GM12878 (cell line): ENCODE data around the gene LLCFC1. TPM values are rescaled to one million over a fixed set of nuclear protein-coding genes. Genes with fewer than 3 reads are reported as not detected.

ENCODE experiments used
- ATAC-seq: fragments of 200-7000 bp; cut with Tn5 transposase; 3 replicates; pipeline ENCODE4 v1.9.1; 2020; ENCODE audit warnings: mild to moderate bottlenecking, moderate library complexity
- BruUV-seq: library from RNA; stranded (reverse); fragments of 400-500 nt; replicated peaks from 2 replicates; lab custom pipeline; 2021; lab: Mats Ljungman, UMichigan
- CTCF ChIA-PET: fragments of 300-600 bp; sonication (Branson Sonifier 250); formaldehyde crosslinking; extraction: SDS; loops from one replicate; lab custom pipeline; 2021; ENCODE audit warnings: inconsistent platforms; lab: Yijun Ruan, JAX
- POLR2A ChIA-PET: fragments of 350-600 bp; formaldehyde crosslinking; extraction: SDS; loops from one replicate; lab custom pipeline; 2021; ENCODE audit warnings: inconsistent platforms; lab: Charles Lee
- RAD21 ChIA-PET: fragments of 300-600 bp; sonication (Branson Sonifier 250); formaldehyde crosslinking; loops from one replicate; lab custom pipeline; 2023; ENCODE audit warnings: antibody characterized with exemption; ENCODE audit not compliant: unreplicated experiment; lab: Charles Lee
- SMC1A ChIA-PET: fragments of 300-600 bp; sonication (Branson Sonifier 250); formaldehyde crosslinking; loops from one replicate; lab custom pipeline; 2023; ENCODE audit not compliant: unreplicated experiment, uncharacterized antibody; lab: Charles Lee
- DNase-seq: peaks from one replicate; pipeline ENCODE4 v3.0.0-alpha.2; 2011; ENCODE audit warnings: low read depth, low spot score
- FAIRE-seq: peaks from 3 replicates; lab custom pipeline; 2011; peaks lifted over from hg19 to GRCh38; lab: Jason Lieb, UNC
- H2AFZ ChIP-seq: 2 replicates; pipeline ENCODE4 v1.6.0; 2011; ENCODE audit warnings: low read depth, low read length, control low read depth; ENCODE audit not compliant: control insufficient read depth
- H3K27ac ChIP-seq: 2 replicates; pipeline ENCODE4 v1.5.1; 2011; ENCODE audit warnings: control low read depth; ENCODE audit not compliant: control insufficient read depth, insufficient read depth
- H3K27me3 ChIP-seq, 2 experiments: replicated peaks in 1 of 2; 2 replicates each; pipeline versions ENCODE4 v1.6.0 to v1.6.1; 2011; ENCODE audit warnings: low read length in 1 of 2; ENCODE audit not compliant: control insufficient read depth in 2 of 2, insufficient read depth in 2 of 2
- H3K36me3 ChIP-seq, 2 experiments: 2 replicates each; pipeline ENCODE4 v1.5.1; 2011; ENCODE audit warnings: low read length in 1 of 2; ENCODE audit not compliant: control insufficient read depth in 2 of 2, insufficient read depth in 2 of 2
- H3K4me1 ChIP-seq: 2 replicates; pipeline ENCODE4 v1.6.1; 2011; ENCODE audit warnings: mild to moderate bottlenecking, low read length, moderate library complexity, mixed read lengths; ENCODE audit not compliant: control insufficient read depth, insufficient read depth
- H3K4me2 ChIP-seq: 2 replicates; pipeline ENCODE4 v1.6.0; 2011; ENCODE audit warnings: control low read depth; ENCODE audit not compliant: control insufficient read depth, insufficient read depth
- H3K4me3 ChIP-seq: fragments of 200-600 bp; sonication (generic); 2 replicates; pipeline ENCODE4 v1.5.1; 2016
- H3K79me2 ChIP-seq: 2 replicates; pipeline ENCODE4 v1.6.0; 2011; ENCODE audit warnings: low read length; ENCODE audit not compliant: control insufficient read depth, insufficient read depth
- H3K9ac ChIP-seq: 2 replicates; pipeline ENCODE4 v1.8.0; 2011; ENCODE audit warnings: low read length, control low read depth, mixed read lengths; ENCODE audit not compliant: control insufficient read depth, insufficient read depth
- H3K9me3 ChIP-seq: replicated peaks from 3 replicates; pipeline ENCODE4 v1.5.1; 2011; ENCODE audit warnings: mild to moderate bottlenecking, low read length; ENCODE audit not compliant: control insufficient read depth, insufficient read depth
- H4K20me1 ChIP-seq: 2 replicates; pipeline ENCODE4 v1.6.0; 2011; ENCODE audit not compliant: control insufficient read depth, insufficient read depth
- BACH1 ChIP-seq: fragments of 450-650 bp; IDR thresholded peaks from 2 replicates; pipeline ENCODE4 v1.6.1; 2017; ENCODE audit warnings: mild to moderate bottlenecking, borderline replicate concordance
- BCL3 ChIP-seq: IDR thresholded peaks from 2 replicates; pipeline ENCODE4 v1.6.1; 2011; ENCODE audit warnings: borderline replicate concordance, low read depth, mild to moderate bottlenecking, moderate library complexity, low read length; ENCODE audit not compliant: insufficient read depth, poor library complexity, severe bottlenecking
- CBFB ChIP-seq: IDR thresholded peaks from 2 replicates; pipeline ENCODE4 v1.6.1; 2016; ENCODE audit warnings: antibody characterized with exemption, low read depth
- DPF2 ChIP-seq: fragments of 450-650 bp; IDR thresholded peaks from 2 replicates; pipeline ENCODE4 v1.6.1; 2017; ENCODE audit warnings: mild to moderate bottlenecking
- KLF5 ChIP-seq: fragments of 450-650 bp; IDR thresholded peaks from 2 replicates; pipeline ENCODE4 v1.6.1; 2014; ENCODE audit warnings: mild to moderate bottlenecking; ENCODE audit not compliant: partially characterized antibody
- NRF1 ChIP-seq: conservative IDR thresholded peaks from 2 replicates; pipeline ENCODE4 v1.6.1; 2011; ENCODE audit warnings: mild to moderate bottlenecking, low read depth, low read length, improper control_type of control experiment
- PBX3 ChIP-seq: IDR thresholded peaks from 2 replicates; pipeline ENCODE4 v1.6.1; 2011; ENCODE audit warnings: mild to moderate bottlenecking, low read depth, low read length, moderate library complexity; ENCODE audit not compliant: insufficient replicate concordance
- RBBP5 ChIP-seq: fragments of 200-600 bp; sonication (generic); conservative IDR thresholded peaks from 2 replicates; pipeline ENCODE4 v1.6.1; 2016
- RELA ChIP-seq: fragments of 450-650 bp; IDR thresholded peaks from 2 replicates; pipeline ENCODE4 v1.8.0; 2014; ENCODE audit warnings: borderline replicate concordance; ENCODE audit not compliant: partially characterized antibody
- RELB ChIP-seq: fragments of 450-650 bp; IDR thresholded peaks from 2 replicates; pipeline ENCODE4 v1.6.1; 2017; ENCODE audit warnings: low read depth, mild to moderate bottlenecking, moderate library complexity
- YBX1 ChIP-seq: fragments of 450-650 bp; IDR thresholded peaks from 2 replicates; pipeline ENCODE4 v1.6.1; 2016; ENCODE audit warnings: antibody characterized with exemption
- ZNF274 ChIP-seq: IDR thresholded peaks from one replicate; pipeline ENCODE4 v1.8.0; 2011; ENCODE audit not compliant: insufficient read length, insufficient read depth
- WGBS: methylation state at CpG from one replicate; pipeline ENCODE4 v1.1.6; 2016; ENCODE audit warnings: low lambda C conversion rate; ENCODE audit not compliant: insufficient replicate concordance, insufficient coverage; ENCODE audit errors: missing lambda C conversion rate; 5-methylcytosine and 5-hydroxymethylcytosine counted together
- in situ Hi-C: fragments of 300-500 bp; cut with MboI; formaldehyde crosslinking; loops from 9 replicates; pipeline ENCODE4 v1.14.3; 2018; ENCODE audit warnings: mixed read lengths
- intact Hi-C: fragments of 100-400 bp; cut with micrococcal nuclease; formaldehyde crosslinking; loops from one replicate; pipeline ENCODE4 v1.14.2; 2022; ENCODE audit not compliant: unreplicated experiment
- polyA plus RNA-seq, 11 experiments: library from polyadenylated mRNA; depleted of rRNA in 4 of 11; unstranded in 6 of 11; stranded (reverse) in 5 of 11; fragments of >200 nt; fragmentation: Nextera tagmentation in 4 of 11; fragmentation: Illumina TruSeq in 1 of 11; extraction: Ambion mirVana in 4 of 11; extraction: Trizol in 1 of 11; gene quantifications; 1 replicate in 1 of 11; 2 replicates in 10 of 11; pipeline versions ENCODE4 v1.2.1 to v1.2.3, GENCODE V29; 2011 to 2016; ENCODE audit warnings: inconsistent platforms in 2 of 11, missing spikeins in 2 of 11, low read depth in 1 of 11
- total RNA-seq, 4 experiments: library from RNA; depleted of rRNA in 3 of 4; stranded (reverse); fragments of >200 nt in 3 of 4; fragmentation: Illumina TruSeq in 1 of 4; extraction: Trizol in 1 of 4; gene quantifications; 2 replicates each; pipeline versions ENCODE4 v1.2.1 to v1.2.3, GENCODE V29; 2013 to 2021
- TF ChIP-seq, protein P1 (sequence below): fragments of 450-650 bp; IDR thresholded peaks from 2 replicates; pipeline ENCODE4 v1.6.1; 2017; ENCODE audit warnings: antibody characterized with exemption, mild to moderate bottlenecking, moderate library complexity
- TF ChIP-seq, protein P2 (sequence below): IDR thresholded peaks from 2 replicates; pipeline ENCODE4 v1.6.1; 2012; ENCODE audit warnings: low read length, inconsistent platforms

LLCFC1 gene
- total and polyA plus RNA-seq, 10 of the 15 experiments (the other 5 are each of a cell fraction or from before 2014, with no cell fraction given), result not detected

GRCh38 chr7:142956951-142957623, 17.8 kb downstream of the LLCFC1 start:
- Histone ChIP-seq H3K9me3 (no peaks in the 10 kb centered on the region; the same call in 2 of the 3 replicates), H3K79me2 (no peaks in the 10 kb centered on the region), H3K27me3 (peaks cover 0 to 3% of the 10 kb centered on the region in 2 experiments; a peak in 1 of 4 replicates), H3K9ac (no peak overlapping the region), H3K27ac (no peak overlapping the region), H3K36me3 (no peaks in the 10 kb centered on the region), H3K4me1 (no peaks in the 10 kb centered on the region), H3K4me2 (no peak overlapping the region), H2AFZ (no peak overlapping the region), H4K20me1 (no peaks in the 10 kb centered on the region), H3K4me3 (no peak overlapping the region)
- intact Hi-C loops, result no loop called here
- FAIRE-seq (no peak), ATAC-seq (no peak), DNase-seq (no peak)
- no TSS peak for BruUV-seq
- in situ Hi-C loops, result no loop called here
- ChIA-PET POLR2A (no interaction called here), CTCF (interaction anchor here (1.4 to 2.1 kb wide), 2 partner anchors 16 to 76 kb away, joined by 3 to 5 read pairs; no protein-coding TSS in a partner anchor), SMC1A (no interaction called here), RAD21 (no interaction called here)
- WGBS, result 0% methylated on average over 3 of the region's 3 CpGs
- TF ChIP-seq KLF5 (no peak), RBBP5 (no peak), CBFB (no peak), ZNF274 (no peak), BACH1 (no peak), NRF1 (no peak), DPF2 (no peak), PBX3 (no peak), RELA (no peak), RELB (no peak), BCL3 (no peak), YBX1 (no peak)
- TF ChIP-seq, protein P1, sequence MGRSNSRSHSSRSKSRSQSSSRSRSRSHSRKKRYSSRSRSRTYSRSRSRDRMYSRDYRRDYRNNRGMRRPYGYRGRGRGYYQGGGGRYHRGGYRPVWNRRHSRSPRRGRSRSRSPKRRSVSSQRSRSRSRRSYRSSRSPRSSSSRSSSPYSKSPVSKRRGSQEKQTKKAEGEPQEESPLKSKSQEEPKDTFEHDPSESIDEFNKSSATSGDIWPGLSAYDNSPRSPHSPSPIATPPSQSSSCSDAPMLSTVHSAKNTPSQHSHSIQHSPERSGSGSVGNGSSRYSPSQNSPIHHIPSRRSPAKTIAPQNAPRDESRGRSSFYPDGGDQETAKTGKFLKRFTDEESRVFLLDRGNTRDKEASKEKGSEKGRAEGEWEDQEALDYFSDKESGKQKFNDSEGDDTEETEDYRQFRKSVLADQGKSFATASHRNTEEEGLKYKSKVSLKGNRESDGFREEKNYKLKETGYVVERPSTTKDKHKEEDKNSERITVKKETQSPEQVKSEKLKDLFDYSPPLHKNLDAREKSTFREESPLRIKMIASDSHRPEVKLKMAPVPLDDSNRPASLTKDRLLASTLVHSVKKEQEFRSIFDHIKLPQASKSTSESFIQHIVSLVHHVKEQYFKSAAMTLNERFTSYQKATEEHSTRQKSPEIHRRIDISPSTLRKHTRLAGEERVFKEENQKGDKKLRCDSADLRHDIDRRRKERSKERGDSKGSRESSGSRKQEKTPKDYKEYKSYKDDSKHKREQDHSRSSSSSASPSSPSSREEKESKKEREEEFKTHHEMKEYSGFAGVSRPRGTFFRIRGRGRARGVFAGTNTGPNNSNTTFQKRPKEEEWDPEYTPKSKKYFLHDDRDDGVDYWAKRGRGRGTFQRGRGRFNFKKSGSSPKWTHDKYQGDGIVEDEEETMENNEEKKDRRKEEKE, result no peak
- TF ChIP-seq, protein P2, sequence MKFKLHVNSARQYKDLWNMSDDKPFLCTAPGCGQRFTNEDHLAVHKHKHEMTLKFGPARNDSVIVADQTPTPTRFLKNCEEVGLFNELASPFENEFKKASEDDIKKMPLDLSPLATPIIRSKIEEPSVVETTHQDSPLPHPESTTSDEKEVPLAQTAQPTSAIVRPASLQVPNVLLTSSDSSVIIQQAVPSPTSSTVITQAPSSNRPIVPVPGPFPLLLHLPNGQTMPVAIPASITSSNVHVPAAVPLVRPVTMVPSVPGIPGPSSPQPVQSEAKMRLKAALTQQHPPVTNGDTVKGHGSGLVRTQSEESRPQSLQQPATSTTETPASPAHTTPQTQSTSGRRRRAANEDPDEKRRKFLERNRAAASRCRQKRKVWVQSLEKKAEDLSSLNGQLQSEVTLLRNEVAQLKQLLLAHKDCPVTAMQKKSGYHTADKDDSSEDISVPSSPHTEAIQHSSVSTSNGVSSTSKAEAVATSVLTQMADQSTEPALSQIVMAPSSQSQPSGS, result no peak
